Panc1 (cell line): ENCODE results near the gene NMNAT3.

Source experiments
- CTCF ChIP-seq: fragments of 450-650 bp; IDR thresholded peaks from 2 replicates; pipeline ENCODE4 v1.5.1; 2017; ENCODE audit warnings: mild to moderate bottlenecking
- POLR2AphosphoS5 ChIP-seq: IDR thresholded peaks from 2 replicates; pipeline ENCODE4 v1.6.1; 2012; ENCODE audit warnings: mild to moderate bottlenecking, low read depth, low read length, moderate library complexity

GRCh38 chr3:139664958-139665357 is 12.8 kb downstream of the NMNAT3 start:
- TF ChIP-seq POLR2AphosphoS5 (no peak), CTCF (no peak)
